ENCODE data around the gene RPL35. TPM values are rescaled to one million over a fixed set of nuclear protein-coding genes. Genes with fewer than 3 reads are reported as not detected.

RPL35 gene
- polyA plus RNA-seq, 1 donor: 1,710 TPM

DNA sequence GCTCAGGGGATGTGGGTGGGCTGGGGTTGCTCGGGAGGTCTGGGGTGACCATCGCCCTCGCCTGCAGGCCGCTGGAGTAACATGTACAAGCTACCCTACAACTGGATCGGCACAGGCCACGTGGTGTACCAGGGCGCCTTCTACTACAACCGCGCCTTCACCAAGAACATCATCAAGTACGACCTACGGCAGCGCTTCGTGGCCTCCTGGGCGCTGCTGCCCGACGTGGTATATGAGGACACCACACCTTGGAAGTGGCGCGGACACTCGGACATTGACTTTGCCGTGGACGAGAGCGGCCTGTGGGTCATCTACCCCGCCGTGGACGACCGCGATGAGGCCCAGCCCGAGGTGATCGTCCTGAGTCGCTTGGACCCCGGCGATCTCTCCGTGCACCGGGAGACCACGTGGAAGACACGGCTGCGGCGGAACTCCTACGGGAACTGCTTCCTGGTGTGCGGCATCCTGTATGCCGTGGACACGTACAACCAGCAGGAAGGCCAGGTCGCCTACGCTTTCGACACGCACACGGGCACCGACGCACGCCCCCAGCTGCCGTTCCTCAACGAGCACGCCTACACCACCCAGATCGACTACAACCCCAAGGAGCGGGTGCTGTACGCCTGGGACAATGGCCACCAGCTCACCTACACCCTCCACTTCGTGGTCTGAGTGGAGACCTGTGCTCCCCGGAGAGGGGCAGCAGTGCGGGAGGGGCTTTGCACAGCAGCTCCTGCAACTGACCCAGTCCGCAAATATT, 51.8 kb downstream of the RPL35 start:
- 100% methylated on average over 3 of the region's 60 CpGs for WGBS (ENCODE audit: insufficient coverage, low lambda C conversion rate)
- H3K4me3 ChIP-seq (ENCODE audit: low read length): no peak overlapping the region
- peaks cover 2% of the 10 kb centered on the region for H3K36me3 ChIP-seq (ENCODE audit: control insufficient read depth, insufficient read depth, low read length)
- no peak overlapping the region for H3K27ac ChIP-seq (ENCODE audit: low read length)
- peaks cover 4% of the 10 kb centered on the region for H3K9me3 ChIP-seq (ENCODE audit: control insufficient read depth, low read depth, low read length)
- H3K27me3 ChIP-seq (ENCODE audit: control insufficient read depth, insufficient read depth, low read length): no peaks in the 10 kb centered on the region
- peaks cover 10% of the 10 kb centered on the region for H3K4me1 ChIP-seq (ENCODE audit: control insufficient read depth, insufficient read depth, low read length)
- no peak for DNase-seq

DNA sequence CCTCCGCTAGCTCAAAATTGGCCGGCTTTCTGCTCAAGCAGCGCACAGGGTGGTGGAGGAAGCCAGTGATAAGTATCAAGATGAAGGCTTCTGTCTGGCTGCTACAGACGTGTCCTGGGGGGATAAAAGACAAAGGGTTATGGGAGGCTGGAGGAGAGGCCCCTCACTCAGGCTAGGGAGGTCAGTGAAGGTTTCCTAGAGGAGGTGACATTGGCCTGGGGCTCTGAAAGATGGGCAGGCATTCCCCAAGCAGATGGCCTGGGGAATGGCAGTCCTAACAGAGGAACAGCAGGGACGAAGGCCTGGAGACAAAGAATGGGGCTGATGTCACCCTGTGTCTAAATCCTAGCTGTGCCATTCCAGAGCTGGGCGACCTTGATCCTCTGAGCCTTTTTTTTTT, 52.5 kb downstream of the RPL35 start:
- peaks cover 4% of the 10 kb centered on the region for H3K9me3 ChIP-seq (ENCODE audit: control insufficient read depth, low read depth, low read length)
- H3K27me3 ChIP-seq (ENCODE audit: control insufficient read depth, insufficient read depth, low read length): no peaks in the 10 kb centered on the region
- peaks cover 2% of the 10 kb centered on the region for H3K36me3 ChIP-seq (ENCODE audit: control insufficient read depth, insufficient read depth, low read length)
- no peak overlapping the region for H3K4me3 ChIP-seq (ENCODE audit: low read length)
- WGBS (ENCODE audit: insufficient coverage, low lambda C conversion rate): no CpG with 5 or more reads among the region's 6 CpGs
- H3K4me1 ChIP-seq (ENCODE audit: control insufficient read depth, insufficient read depth, low read length): peaks cover 10% of the 10 kb centered on the region
- DNase-seq: no peak
- no peak overlapping the region for H3K27ac ChIP-seq (ENCODE audit: low read length)

DNA sequence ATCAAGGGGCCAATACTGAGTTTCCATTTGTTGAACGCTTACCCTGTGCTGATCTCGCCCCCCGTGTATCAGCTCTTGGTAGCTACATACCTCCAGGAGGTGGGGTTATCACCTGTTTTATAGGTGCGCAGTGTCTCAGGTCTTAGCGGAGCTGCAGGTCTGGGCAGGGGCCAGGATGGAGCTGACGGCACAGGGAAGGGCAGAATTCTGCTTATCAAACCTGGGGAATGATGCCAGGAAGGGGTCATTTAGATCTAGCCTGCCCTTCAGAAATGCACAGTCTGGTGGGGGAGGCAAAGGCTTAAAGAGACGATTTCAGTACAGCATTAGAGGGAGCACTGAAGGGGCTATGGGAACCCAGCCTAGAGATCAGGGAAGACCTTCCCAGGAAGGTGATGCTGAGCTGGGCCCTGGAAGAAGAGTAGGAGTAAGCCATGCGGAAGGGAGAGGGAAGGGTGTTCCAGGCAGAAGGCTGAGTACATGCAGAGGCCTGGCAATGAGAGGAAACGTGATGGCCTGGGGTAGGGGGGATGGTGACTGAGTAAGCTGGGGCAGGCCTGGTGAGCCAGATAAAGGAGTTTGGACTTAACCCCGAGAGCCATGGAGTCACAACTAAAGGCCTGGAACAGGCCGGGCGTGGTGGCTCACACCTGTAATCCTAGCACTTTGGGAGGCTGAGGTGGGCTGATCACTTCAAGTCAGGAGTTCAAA, 53.4 kb downstream of the RPL35 start:
- no peaks in the 10 kb centered on the region for H3K27me3 ChIP-seq (ENCODE audit: control insufficient read depth, insufficient read depth, low read length)
- H3K36me3 ChIP-seq (ENCODE audit: control insufficient read depth, insufficient read depth, low read length): peaks cover 2% of the 10 kb centered on the region
- H3K9me3 ChIP-seq (ENCODE audit: control insufficient read depth, low read depth, low read length): peaks cover 4% of the 10 kb centered on the region
- no peak overlapping the region for H3K4me3 ChIP-seq (ENCODE audit: low read length)
- DNase-seq: no peak
- no peak overlapping the region for H3K27ac ChIP-seq (ENCODE audit: low read length)
- WGBS (ENCODE audit: insufficient coverage, low lambda C conversion rate): 80% methylated on average over 2 of the region's 12 CpGs
- H3K4me1 ChIP-seq (ENCODE audit: control insufficient read depth, insufficient read depth, low read length): peaks cover 10% of the 10 kb centered on the region

Other genes with a start within 250 kb of the RPL35 start
- gene NR6A1, start 90.6 kb downstream of the RPL35 start, polyA plus RNA-seq: 5.0 TPM
- gene OLFML2A, start 84.8 kb downstream of the RPL35 start, polyA plus RNA-seq: 11.7 TPM
- not detected for gene WDR38, start 8.5 kb downstream of the RPL35 start, polyA plus RNA-seq
- gene ARPC5L, start 173 bp upstream of the RPL35 start, polyA plus RNA-seq: 44.4 TPM
- gene GOLGA1, start 79.1 kb upstream of the RPL35 start, polyA plus RNA-seq: 19.0 TPM